ENCODE data around the gene TWNK.
A peak's percentile ranks its signal among the peaks of the same experiment; 100 is the strongest.
"Not testable (repeated sequence)": the region's sequence is repeated elsewhere in the genome, so short reads cannot be mapped to it uniquely, and the experiment has no call there.

TWNK gene

DNA sequence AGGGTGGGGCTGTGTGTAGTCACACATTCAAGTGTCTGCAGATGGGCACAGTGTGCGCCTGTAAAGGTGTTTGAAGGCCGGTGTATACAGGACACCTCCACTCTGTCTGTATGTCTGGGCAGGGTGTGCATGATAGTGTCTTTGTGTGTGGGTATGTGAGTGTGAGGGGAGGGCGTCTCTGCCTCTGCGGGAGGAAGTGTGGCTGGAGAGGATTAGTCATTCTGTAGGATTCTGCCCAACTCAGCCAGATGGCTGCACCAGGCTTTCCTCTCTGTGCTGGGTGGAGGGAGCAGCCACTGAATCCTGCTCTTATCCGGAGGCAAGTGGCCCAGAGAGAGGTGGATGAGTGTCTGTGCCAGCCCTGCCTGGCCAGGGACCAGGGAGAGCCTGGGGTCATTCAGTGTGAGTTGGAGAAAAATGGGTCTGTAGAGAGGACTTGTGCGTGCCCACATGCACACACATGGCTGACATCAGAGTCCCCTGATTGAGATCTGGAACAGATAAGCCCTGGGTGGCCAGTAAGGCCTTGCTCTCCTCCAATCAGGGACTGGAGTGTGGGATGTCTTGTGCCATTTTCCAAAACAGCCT lies 45.4 kb downstream of the TWNK start:
- peak; percentile 76 for DNase-seq

DNA sequence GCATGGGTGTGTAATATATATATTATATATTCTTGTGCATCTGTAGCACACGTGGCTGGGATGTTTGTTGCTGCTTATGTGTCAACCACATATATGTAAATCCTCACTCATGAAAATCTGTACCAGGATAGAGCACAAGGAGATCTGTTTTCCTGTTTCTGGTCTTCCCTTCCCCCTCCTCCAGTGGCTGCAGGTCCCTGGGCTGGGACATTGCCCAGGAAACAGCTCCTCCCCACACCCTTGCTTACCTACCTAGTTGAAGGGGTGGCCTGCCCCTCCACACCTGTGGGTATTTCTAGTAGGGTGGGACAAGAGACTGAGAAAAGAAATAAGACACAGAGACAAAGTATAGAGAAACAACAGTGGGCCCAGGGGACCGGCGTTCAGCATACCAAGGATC lies 45.9 kb downstream of the TWNK start:
- no peak for DNase-seq

DNA sequence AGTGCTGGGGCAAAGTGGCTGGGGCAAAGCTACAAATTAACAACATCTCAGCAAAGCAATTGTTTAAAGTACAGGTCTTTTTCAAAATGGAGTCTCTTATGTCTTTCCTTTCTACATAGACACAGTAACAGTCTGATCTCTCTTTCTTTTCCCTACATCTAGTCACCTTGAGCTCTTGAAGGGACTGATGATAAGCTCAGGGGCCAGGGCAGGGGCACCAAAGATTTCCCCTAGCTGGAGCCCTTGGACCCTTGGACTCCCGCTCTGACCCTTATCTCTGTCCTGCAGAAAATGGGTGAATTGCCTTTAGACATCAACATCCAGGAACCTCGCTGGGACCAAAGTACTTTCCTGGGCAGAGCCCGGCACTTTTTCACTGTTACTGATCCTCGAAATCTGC lies 47.1 kb downstream of the TWNK start:
- DNase-seq: not testable (repeated sequence)

DNA sequence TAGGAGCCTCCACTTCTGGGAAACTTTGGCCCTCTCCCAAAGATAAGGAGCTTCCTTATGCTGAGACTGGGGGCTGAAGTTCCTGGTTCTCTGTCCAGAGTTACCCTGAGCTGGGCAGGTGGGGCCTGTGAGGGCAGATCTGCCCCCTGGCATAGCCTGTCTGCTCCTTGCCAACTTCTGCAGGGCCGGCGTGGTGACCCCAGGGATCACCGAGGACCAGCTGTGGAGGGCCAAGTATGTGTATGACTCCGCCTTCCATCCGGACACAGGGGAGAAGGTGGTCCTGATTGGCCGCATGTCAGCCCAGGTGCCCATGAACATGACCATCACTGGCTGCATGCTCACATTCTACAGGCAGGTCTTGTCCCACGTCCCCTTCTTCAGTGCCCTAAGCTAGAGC lies 48.0 kb downstream of the TWNK start:
- no peak for DNase-seq

DNA sequence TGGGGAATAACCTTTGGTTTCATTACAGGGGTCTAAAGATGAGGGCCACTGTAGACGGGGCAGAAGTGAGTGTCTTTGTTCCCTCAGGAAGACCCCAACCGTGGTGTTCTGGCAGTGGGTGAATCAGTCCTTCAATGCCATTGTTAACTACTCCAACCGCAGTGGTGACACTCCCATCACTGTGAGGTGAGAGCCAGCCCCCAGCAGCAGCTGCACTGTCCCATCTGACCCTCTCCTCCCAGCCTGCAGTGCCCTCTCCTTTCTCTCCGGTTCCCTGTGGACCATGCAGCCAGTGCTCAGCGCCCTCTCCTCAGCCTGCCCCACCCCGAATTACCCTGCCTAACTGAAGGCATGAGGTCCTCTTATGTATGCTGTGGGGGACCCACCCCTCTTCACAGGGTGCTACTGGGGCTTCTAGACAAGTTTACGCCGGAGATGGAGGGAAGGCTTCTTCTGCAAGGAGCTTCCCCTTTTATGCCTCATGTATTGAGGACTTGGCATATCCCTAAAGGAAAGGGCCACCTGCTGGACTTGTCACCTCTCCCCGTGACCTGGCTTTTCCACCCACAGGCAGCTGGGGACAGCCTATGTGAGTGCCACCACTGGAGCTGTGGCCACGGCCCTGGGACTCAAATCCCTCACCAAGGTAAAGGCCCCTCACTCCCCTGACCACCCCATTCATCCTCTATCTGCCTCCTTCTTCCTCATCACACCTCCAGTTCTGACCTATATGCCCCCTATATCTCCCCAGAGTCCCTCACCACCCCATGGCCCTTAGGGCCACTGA lies 48.8 kb downstream of the TWNK start:
- DNase-seq: no peak

DNA sequence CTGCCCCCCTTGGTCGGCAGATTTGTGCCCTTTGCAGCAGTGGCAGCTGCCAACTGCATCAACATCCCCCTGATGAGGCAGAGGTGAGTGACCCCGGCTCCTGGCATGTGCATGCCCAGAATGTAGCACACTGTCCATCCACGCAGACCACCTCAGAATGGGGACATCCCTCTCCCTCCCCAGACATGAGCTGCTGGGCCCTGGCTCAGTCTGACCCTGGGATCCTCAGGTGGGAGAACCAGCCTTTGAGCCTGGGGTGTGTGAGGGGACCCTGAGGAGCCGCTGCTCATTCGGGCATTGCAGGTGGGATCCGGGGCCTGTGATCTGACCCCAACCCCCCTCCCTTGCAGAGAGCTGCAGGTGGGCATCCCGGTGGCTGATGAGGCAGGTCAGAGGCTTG lies 49.4 kb downstream of the TWNK start:
- no peak for DNase-seq

GRCh38 chr10:101038484-101038883 lies 51.1 kb downstream of the TWNK start:
- no peak for DNase-seq

DNA sequence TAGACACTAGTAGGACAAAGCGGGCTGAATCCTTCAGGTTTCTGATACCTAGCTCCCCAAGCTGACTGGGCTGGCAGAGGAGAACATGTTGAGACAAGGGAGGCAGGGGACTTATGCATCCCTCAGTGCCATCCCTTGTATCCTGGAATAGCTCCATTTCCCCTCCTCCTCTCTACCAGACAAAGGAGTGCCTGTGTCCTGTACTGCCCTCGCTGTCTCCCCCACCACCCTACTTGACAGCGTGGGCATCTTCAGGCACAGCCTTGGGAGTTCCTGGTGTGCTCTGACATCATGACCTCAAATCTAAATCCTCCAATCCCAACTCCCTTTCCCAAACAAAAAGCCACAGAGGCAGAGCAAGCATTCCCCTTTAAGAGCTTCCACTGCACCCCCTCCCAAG lies 52.7 kb downstream of the TWNK start:
- DNase-seq: no peak

- no peak for DNase-seq
Measured at GRCh38 chr10:101040851-101041250, 53.5 kb downstream of the TWNK start.

DNA sequence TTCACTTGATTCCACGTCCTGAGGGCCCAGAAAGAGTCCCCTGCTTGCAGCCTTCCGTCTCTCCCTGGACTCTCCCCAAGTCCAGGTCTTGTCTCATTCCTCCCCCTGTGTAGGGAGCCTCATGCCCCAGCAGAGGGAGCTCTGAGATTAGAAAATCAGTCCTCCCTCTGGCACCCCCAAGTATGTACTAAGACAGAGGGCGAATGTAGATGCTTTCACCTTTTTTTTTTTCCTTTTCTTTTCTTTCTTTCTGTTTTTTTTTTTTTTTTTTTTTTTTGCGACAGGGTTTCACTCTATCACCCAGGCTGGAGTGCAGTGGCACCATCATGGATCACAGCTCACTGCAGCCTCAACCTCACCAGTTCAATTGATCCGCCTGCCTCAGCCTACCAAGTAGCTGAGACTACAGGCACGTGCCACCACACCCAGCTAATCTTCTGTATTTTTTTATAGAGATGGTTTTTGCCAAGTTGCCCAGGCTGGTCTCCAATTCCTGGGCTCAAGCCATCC lies 54.0 kb downstream of the TWNK start:
- peak; percentile 16 for DNase-seq

GRCh38 chr10:101042118-101042517 lies 54.8 kb downstream of the TWNK start:
- DNase-seq: no peak

DNA sequence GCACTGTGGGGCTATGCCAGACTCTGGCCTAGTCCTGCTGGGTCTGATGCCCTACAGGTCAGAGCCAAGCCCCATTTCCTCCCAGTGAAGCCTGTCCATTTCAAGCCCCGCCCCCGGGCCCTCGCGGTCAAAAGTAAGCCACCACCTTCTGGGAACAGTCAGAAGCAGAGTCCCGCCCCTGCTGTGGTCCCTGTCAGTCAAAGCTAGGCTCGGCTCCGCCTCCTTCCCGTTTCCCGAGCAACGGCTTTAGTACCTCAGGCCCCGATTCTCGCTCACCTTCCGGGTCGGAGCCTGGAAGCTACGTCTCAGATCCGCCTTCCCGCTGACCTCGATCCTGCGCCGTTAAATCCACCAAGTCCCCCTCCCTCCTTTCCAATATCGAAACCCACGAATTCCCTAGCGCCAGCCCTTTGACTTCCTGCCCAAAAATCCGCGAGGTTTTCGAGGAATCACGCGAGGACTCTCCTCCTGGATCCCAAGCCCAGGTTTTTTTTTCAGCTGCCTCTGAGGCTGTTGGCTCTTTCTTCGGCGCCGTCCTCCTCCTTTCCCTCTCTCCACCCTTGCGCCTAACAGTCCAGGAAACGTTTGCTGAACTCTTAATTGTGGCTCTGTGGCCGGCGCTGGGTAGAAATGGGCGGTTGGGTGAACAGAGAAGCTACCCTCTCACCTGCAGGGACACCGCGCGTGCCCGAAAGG lies 55.5 kb downstream of the TWNK start:
- DNase-seq: peak; percentile 71

- no peak for DNase-seq
Measured at GRCh38 chr10:101043363-101043707, 56.0 kb downstream of the TWNK start.

Measured in DMS 273 treated with DMSO at 0.1 percent for 48 hours (cell line).